Suppressor macrophage treated with lipopolysaccharide for 1 hour (primary cell): Measurements from ENCODE around the gene PCP2.

Experiments used
- DNase-seq, 3 donors: peaks; one replicate each; pipeline ENCODE4 v3.0.0-alpha.2; 2020 to 2022

PCP2 gene

DNA sequence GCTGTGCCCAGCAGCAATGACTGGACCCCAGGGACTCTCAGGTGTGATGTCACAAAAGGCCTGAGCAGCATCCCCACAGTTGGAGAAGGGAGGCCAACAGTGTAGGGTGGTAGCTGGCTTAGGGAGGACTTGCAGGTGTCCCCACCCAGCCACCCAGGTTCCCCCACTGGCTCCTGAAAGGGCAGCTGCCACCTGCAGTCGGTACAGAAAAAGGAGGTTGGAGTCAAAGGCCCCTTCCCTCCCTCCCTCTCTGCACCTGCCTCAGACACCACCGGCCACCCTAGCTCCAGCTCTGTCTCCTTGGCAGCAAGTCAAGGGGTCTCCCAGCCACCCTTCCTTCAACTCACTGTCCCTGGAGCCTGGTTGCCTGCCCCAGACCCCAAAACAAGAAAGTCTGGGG lies at the start of gene PCP2:
PCP2 (minus strand) TSS at position 22 of the 400 bp plus-strand sequence. CDS start 262 bp downstream, outside the sequence.
- DNase-seq: no peak

DNA sequence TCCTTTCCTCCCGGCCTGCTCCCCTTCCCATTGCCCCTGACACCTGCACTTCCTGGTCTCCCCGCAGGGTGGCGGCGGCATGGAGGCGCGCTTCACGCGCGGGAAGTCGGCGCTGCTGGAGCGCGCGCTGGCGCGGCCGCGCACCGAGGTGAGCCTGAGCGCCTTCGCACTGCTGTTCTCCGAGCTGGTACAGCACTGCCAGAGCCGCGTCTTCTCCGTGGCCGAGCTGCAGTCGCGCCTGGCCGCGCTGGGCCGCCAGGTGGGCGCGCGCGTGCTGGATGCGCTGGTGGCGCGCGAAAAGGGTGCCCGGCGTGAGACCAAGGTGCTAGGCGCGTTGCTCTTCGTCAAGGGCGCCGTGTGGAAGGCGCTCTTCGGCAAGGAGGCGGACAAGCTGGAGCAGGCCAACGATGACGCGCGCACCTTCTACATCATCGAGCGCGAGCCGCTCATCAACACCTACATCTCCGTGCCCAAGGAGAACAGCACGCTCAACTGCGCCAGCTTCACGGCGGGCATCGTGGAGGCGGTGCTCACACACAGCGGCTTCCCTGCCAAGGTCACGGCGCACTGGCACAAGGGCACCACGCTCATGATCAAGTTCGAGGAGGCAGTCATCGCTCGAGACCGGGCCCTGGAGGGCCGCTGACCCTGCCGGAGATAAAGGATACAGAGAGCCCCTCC lies 48.8 kb upstream of the PCP2 start:
- DNase-seq: peak in 1 of 3 donors; percentile 23

- DNase-seq: peak; percentile 89 to 95 (median 94)
These were observed 48.0 kb upstream of the PCP2 start for GRCh38 chr19:7681340-7682174.

GRCh38 chr19:7680606-7681339 lies 47.3 kb upstream of the PCP2 start, which contains the start of gene TRAPPC5:
Gene TRAPPC5, plus strand, starts transcription at chr19:7680833. Its CDS starts 1,421 bp downstream, at chr19:7682254.
- peak; percentile 90 to 97 (median 96) for DNase-seq

GRCh38 chr19:7679771-7680605 lies 46.5 kb upstream of the PCP2 start:
- DNase-seq: no peak

- peak; percentile 50 to 52 (median 51) for DNase-seq
These were observed 45.6 kb upstream of the PCP2 start for GRCh38 chr19:7678971-7679751.

GRCh38 chr19:7677669-7678311 lies 44.3 kb upstream of the PCP2 start:
- DNase-seq: no peak

- DNase-seq: peak; percentile 49 to 62 (median 51)
These were observed 43.3 kb upstream of the PCP2 start, which contains the start of gene MCEMP1 for GRCh38 chr19:7676854-7677253. Gene MCEMP1, plus strand, starts transcription at chr19:7677090. Its CDS starts 31 bp downstream, at chr19:7677121.

DNA sequence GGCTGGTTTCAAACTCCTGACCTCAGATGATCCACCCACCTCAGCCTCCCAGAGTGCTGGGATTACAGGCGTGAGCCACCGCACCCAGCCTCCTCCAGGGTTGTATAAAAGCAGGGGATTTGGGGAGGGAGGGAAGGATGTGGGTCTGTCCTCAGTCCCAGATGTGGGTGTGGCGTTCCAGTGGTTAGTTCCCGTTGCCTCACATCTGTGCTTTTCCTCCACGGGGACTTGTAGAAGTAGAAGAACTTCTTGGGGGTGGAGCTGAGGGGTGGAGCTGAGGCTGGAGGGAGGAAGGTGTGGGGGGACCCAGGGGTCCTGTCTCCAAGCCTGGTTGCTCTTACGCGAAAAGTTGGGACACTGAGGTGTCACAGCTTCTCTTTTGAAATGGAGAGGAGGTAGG lies 42.9 kb upstream of the PCP2 start:
- peak; percentile 57 to 64 (median 58) for DNase-seq

- peak; percentile 88 to 93 (median 91) for DNase-seq
These were observed 40.8 kb upstream of the PCP2 start for GRCh38 chr19:7674010-7675005.

GRCh38 chr19:7672522-7672921 lies 39.0 kb upstream of the PCP2 start:
- DNase-seq: no peak

DNA sequence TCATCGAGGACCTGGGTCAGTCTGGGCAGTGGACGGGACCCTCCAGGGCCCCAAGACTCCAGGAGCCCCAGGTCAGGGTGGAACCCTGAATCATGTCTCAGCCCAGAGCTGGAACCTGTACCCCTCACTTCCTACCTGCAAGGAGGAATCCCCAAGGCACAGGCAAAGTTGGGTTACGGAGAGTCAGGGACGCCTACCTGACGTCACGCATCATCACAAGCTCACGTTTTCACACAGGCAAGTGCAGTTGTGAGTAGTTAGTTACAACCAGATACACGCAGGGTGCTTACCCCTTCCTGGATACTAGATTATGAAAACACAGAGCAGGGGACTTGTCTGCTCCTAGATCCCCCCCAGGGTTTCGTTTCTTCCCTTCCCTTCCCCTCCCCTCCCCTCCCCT lies 37.3 kb upstream of the PCP2 start:
- DNase-seq: no peak

DNA sequence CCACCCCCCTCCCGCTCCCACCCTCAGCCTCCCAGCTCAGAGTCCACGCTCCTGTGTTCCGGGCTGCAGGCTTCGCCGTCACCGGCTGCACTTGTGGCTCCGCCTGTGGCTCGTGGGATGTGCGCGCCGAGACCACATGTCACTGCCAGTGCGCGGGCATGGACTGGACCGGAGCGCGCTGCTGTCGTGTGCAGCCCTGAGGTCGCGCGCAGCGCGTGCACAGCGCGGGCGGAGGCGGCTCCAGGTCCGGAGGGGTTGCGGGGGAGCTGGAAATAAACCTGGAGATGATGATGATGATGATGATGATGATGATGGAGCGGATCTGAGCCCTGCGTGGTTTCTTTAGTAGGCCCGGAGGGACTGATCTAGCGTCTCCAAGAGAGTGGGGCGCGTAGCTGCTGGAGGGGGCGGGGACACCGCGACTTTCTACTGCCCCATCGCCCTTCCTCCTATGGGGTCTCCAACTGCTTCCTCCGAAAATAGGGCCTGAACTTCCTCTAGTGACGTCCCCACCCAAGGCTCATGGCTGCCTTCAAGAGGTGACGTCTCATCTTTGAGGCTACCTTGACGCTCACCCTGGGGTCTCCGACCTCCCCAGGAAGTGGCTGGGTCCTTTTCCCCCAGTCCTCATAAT lies 36.7 kb upstream of the PCP2 start:
- DNase-seq: peak; percentile 29 to 67 (median 54)

DNA sequence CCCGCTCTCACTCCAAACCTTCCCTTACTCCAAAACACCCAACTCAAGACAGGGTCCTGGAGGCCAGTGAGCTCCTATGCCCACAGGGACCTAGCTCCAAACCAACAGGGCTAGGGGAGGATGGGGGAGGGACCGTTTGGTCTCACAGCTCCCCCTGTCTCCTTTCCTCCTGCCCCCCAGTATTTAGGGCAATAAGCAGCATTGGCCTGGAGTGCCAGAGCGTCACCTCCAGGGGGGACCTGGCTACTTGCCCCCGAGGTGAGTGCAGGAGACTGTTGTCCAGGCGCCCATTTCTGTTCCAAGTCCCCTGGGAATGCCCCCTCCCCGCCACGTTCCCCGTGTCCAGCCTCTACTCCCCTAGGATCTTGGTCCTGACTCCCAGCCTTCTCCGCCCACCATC lies 36.1 kb upstream of the PCP2 start:
- DNase-seq: no peak

GRCh38 chr19:7668842-7669241 lies 35.3 kb upstream of the PCP2 start, which contains the start of gene RETN:
Gene RETN, plus strand, starts transcription at chr19:7669049. Its CDS starts 278 bp downstream, at chr19:7669327.
- DNase-seq: no peak

GRCh38 chr19:7665076-7665475 lies 31.6 kb upstream of the PCP2 start:
- no peak for DNase-seq

GRCh38 chr19:7663706-7664105 lies 30.2 kb upstream of the PCP2 start:
- DNase-seq: no peak

DNA sequence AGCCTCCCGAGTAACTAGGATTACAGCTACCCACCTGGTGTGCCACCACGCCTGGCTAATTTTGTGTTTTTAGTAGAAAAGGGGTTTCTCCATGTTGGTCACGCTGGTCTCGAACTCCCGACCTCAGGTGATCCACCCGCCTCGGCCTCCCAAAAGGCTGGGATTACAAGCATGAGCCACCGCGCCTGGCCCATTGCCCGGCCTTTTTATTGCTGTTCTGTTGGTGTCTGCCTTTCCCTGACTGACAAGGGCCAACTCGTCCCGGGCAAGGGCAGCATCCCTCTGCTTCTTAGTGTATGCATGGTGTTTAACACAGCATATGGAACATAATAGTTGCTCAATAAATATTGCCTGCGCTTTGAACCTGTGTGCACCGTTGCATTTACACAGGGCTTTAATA lies 29.1 kb upstream of the PCP2 start:
- no peak for DNase-seq
